IPS-18a (cell line): ENCODE measurements around the gene GOPC.

ENCODE experiments used
- H3K27ac ChIP-seq: one replicate; pipeline ENCODE4 v1.5.1; 2013; ENCODE audit warnings: low read length
- H3K27me3 ChIP-seq: one replicate; pipeline ENCODE4 v1.6.1; 2013; ENCODE audit warnings: mild to moderate bottlenecking, low read length; ENCODE audit not compliant: control insufficient read depth, insufficient read depth
- H3K36me3 ChIP-seq: one replicate; pipeline ENCODE4 v1.6.1; 2013; ENCODE audit warnings: low read depth, low read length; ENCODE audit not compliant: control insufficient read depth
- H3K4me1 ChIP-seq: one replicate; pipeline ENCODE4 v1.6.1; 2013; ENCODE audit warnings: low read depth, low read length; ENCODE audit not compliant: control insufficient read depth
- H3K4me3 ChIP-seq: one replicate; pipeline ENCODE4 v1.5.1; 2013; ENCODE audit warnings: low read length
- H3K9ac ChIP-seq: one replicate; pipeline ENCODE4 v1.6.1; 2013; ENCODE audit warnings: mild to moderate bottlenecking, low read length, moderate library complexity
- H3K9me3 ChIP-seq: one replicate; pipeline ENCODE4 v1.6.1; 2013; ENCODE audit warnings: low read depth, low read length; ENCODE audit not compliant: control insufficient read depth

The GOPC gene

GRCh38 chr6:117592983-117593759, 9.1 kb downstream of the GOPC start:
- Histone ChIP-seq H3K27ac (no peak overlapping the region), H3K4me1 (no peaks in the 10 kb centered on the region), H3K9me3 (no peaks in the 10 kb centered on the region), H3K27me3 (no peaks in the 10 kb centered on the region), H3K4me3 (no peak overlapping the region), H3K9ac (no peak overlapping the region), H3K36me3 (no peaks in the 10 kb centered on the region)

DNA sequence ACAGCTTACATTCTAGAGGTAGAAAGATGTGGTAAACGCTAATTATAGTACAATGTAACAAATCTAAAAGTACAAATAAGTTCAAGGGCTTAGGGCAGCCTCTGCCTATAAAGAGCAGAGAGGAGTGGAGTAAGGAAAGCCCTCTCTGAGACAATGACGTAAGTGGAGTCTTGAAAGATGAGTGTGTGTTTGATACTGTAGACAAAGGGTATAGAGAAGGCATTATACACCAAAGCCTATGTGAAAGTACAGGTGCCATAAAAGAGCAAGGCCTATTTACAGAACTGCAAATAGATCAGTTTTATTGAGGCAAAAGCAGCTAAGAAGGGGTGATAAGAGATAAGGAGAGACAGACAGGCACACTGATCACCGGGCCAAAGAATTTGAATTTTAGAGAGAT, 10.9 kb downstream of the GOPC start:
- Histone ChIP-seq H3K4me1 (no peaks in the 10 kb centered on the region), H3K9ac (no peak overlapping the region), H3K4me3 (no peak overlapping the region), H3K9me3 (no peaks in the 10 kb centered on the region), H3K27me3 (no peaks in the 10 kb centered on the region), H3K27ac (no peak overlapping the region), H3K36me3 (no peaks in the 10 kb centered on the region)

- no peak overlapping the region for H3K9ac ChIP-seq
- H3K4me1 ChIP-seq = no peaks in the 10 kb centered on the region
- H3K27me3 ChIP-seq = no peaks in the 10 kb centered on the region
- H3K4me3 ChIP-seq = no peak overlapping the region
- no peaks in the 10 kb centered on the region for H3K36me3 ChIP-seq
- H3K9me3 ChIP-seq = no peaks in the 10 kb centered on the region
- no peak overlapping the region for H3K27ac ChIP-seq
Measured at GRCh38 chr6:117590447-117590846, 11.9 kb downstream of the GOPC start.

DNA sequence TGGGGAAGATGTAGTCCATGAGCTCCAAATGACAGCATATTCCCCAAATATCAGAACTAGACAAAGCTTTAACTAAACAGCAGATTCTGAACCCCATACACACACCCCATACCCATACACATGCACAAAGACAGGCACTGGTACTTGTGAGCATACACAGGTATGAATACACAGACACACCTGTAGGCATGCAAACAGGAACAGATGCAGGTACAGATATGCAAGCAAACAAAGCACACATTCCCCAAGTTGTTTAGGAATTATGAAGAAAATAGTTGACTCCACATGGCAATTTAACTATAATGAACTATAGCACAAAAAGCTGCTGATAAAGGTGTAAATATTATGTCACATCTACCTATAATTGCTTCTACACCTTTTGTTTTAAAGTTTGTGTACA, 16.7 kb downstream of the GOPC start:
- Histone ChIP-seq H3K4me3 (no peak overlapping the region), H3K36me3 (no peaks in the 10 kb centered on the region), H3K4me1 (no peaks in the 10 kb centered on the region), H3K27ac (no peak overlapping the region), H3K27me3 (no peaks in the 10 kb centered on the region), H3K9me3 (no peaks in the 10 kb centered on the region), H3K9ac (no peak overlapping the region)

- Histone ChIP-seq H3K9ac (no peak overlapping the region), H3K27me3 (no peaks in the 10 kb centered on the region)
Measured at GRCh38 chr6:117574198-117574597, 28.1 kb downstream of the GOPC start.

GRCh38 chr6:117573006-117573680, 29.2 kb downstream of the GOPC start:
- Histone ChIP-seq H3K9ac (no peak overlapping the region), H3K4me1 (no peaks in the 10 kb centered on the region), H3K4me3 (no peak overlapping the region), H3K27ac (no peak overlapping the region), H3K36me3 (peaks cover 5% of the 10 kb centered on the region), H3K27me3 (no peaks in the 10 kb centered on the region), H3K9me3 (no peaks in the 10 kb centered on the region)

More at GRCh38 chr6:117574198-117574597, 28.1 kb downstream of the GOPC start:
- no peaks in the 10 kb centered on the region for H3K4me1 ChIP-seq
- H3K36me3 ChIP-seq = peaks cover 4% of the 10 kb centered on the region
- no peaks in the 10 kb centered on the region for H3K9me3 ChIP-seq
- no peak overlapping the region for H3K27ac ChIP-seq
- no peak overlapping the region for H3K4me3 ChIP-seq

- Histone ChIP-seq H3K9ac (no peak overlapping the region), H3K4me1 (no peaks in the 10 kb centered on the region), H3K4me3 (no peak overlapping the region), H3K27ac (no peak overlapping the region), H3K36me3 (peaks cover 13% of the 10 kb centered on the region), H3K9me3 (no peaks in the 10 kb centered on the region), H3K27me3 (no peaks in the 10 kb centered on the region)
Measured at GRCh38 chr6:117568831-117569410, 33.4 kb downstream of the GOPC start.

- no peaks in the 10 kb centered on the region for H3K27me3 ChIP-seq
- peaks cover 13% of the 10 kb centered on the region for H3K36me3 ChIP-seq
- H3K9me3 ChIP-seq = no peaks in the 10 kb centered on the region
- H3K9ac ChIP-seq = no peak overlapping the region
- H3K4me1 ChIP-seq = no peaks in the 10 kb centered on the region
- H3K27ac ChIP-seq = no peak overlapping the region
- H3K4me3 ChIP-seq = no peak overlapping the region
Measured at GRCh38 chr6:117568247-117568646, 34.1 kb downstream of the GOPC start.

GRCh38 chr6:117564681-117565080, 37.6 kb downstream of the GOPC start:
- Histone ChIP-seq H3K9ac (no peak overlapping the region), H3K9me3 (no peaks in the 10 kb centered on the region), H3K36me3 (peaks cover 13% of the 10 kb centered on the region), H3K27ac (no peak overlapping the region), H3K4me1 (no peaks in the 10 kb centered on the region), H3K27me3 (no peaks in the 10 kb centered on the region), H3K4me3 (no peak overlapping the region)

DNA sequence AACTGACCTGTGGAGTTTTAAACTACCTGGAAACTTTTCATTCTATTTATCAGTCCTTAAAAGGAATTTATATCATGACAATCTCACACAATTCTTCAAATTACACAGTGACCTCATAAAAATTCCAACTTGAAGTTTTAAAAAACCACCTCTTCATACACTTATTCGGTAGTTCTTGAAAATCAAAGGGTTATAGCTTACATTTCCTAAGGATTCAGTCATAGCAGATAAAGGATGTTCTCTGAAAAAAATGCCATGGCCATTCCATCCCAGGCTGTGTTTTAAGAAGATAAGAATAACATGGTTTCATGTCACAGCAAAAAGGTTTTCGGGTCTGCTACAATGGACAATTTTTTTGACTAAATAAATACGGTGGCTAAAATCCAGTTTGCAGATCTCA, 41.2 kb downstream of the GOPC start:
- H3K4me3 ChIP-seq = no peak overlapping the region
- no peaks in the 10 kb centered on the region for H3K27me3 ChIP-seq
- no peaks in the 10 kb centered on the region for H3K9me3 ChIP-seq
- H3K36me3 ChIP-seq = peaks cover 8% of the 10 kb centered on the region
- no peaks in the 10 kb centered on the region for H3K4me1 ChIP-seq
- no peak overlapping the region for H3K27ac ChIP-seq
- H3K9ac ChIP-seq = no peak overlapping the region

DNA sequence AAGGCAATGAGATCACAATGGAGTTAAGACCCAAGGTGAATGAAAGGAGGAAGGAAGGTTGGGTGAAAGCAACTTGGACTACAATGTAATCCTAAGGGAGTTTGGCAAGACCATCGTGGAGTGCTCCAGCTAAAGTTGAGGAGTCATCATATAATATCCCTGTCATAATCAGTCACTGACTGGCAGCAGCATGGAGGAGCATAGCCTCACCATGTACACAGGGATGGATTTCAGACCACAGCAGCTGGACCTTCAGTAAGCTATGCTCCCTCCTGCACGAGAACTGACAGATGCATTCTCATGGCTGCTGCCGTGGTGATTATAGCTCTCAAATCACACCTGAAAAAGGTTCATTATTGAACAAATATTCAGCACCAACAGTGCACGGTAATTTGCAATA, 43.0 kb downstream of the GOPC start:
- Histone ChIP-seq H3K9ac (no peak overlapping the region), H3K4me3 (no peak overlapping the region), H3K4me1 (peaks cover 3% of the 10 kb centered on the region), H3K27me3 (no peaks in the 10 kb centered on the region), H3K9me3 (no peaks in the 10 kb centered on the region), H3K27ac (no peak overlapping the region), H3K36me3 (no peaks in the 10 kb centered on the region)
